HepG2 (cell line): ENCODE measurements around the gene BLVRB.

Experiments used
- CEBPG ChIP-seq: IDR thresholded peaks from 2 replicates; pipeline ENCODE4 v1.6.1; 2016
- CREBL2 ChIP-seq: sonication (generic); formaldehyde crosslinking; IDR thresholded peaks from 2 replicates; pipeline ENCODE4 v1.8.1; 2023; ENCODE audit warnings: missing genetic modification reagents, mild to moderate bottlenecking, borderline replicate concordance
- CTCF ChIP-seq: sonication (generic); formaldehyde crosslinking; IDR thresholded peaks from 2 replicates; pipeline ENCODE4 v1.5.0; 2020; ENCODE audit warnings: mild to moderate bottlenecking, missing genetic modification reagents, moderate library complexity
- EZH2 ChIP-seq: conservative IDR thresholded peaks from 2 replicates; pipeline ENCODE4 v1.6.1; 2012; ENCODE audit warnings: mild to moderate bottlenecking, low read depth, low read length, moderate library complexity
- FOSL1 ChIP-seq: sonication (generic); formaldehyde crosslinking; IDR thresholded peaks from 2 replicates; pipeline ENCODE4 v1.9.0; 2021; ENCODE audit warnings: missing genetic modification reagents, borderline replicate concordance
- IRF9 ChIP-seq: sonication (generic); formaldehyde crosslinking; IDR thresholded peaks from 2 replicates; pipeline ENCODE4 v1.8.0; 2022; ENCODE audit warnings: missing genetic modification reagents, mild to moderate bottlenecking, borderline replicate concordance
- MXD1 ChIP-seq: sonication (generic); formaldehyde crosslinking; IDR thresholded peaks from 2 replicates; pipeline ENCODE4 v1.4.0; 2020; ENCODE audit warnings: mild to moderate bottlenecking, missing genetic modification reagents
- RFXANK ChIP-seq: IDR thresholded peaks from 2 replicates; pipeline ENCODE4 v1.6.1; 2016
- TAF1 ChIP-seq: sonication (generic); formaldehyde crosslinking; IDR thresholded peaks from 2 replicates; pipeline ENCODE4 v1.4.0; 2020; ENCODE audit warnings: missing genetic modification reagents
- TCF7L2 ChIP-seq: IDR thresholded peaks from 2 replicates; pipeline ENCODE4 v1.6.1; 2011; ENCODE audit warnings: mild to moderate bottlenecking, low read depth, low read length, moderate library complexity
- ZFP41 ChIP-seq: sonication (generic); formaldehyde crosslinking; IDR thresholded peaks from 2 replicates; pipeline ENCODE4 v1.4.0; 2020; ENCODE audit warnings: mild to moderate bottlenecking, missing genetic modification reagents, borderline replicate concordance
- ZKSCAN1 ChIP-seq: fragments of 150-350 bp; IDR thresholded peaks from 2 replicates; pipeline ENCODE4 v1.6.1; 2014; ENCODE audit warnings: low read length

- TF ChIP-seq MXD1 (CRISPR knock-in tag) (no peak), ZFP41 (CRISPR knock-in tag) (no peak), CREBL2 (CRISPR knock-in tag) (no peak), RFXANK (no peak), CTCF (no peak), TCF7L2 (no peak), IRF9 (CRISPR knock-in tag) (no peak), EZH2 (no peak), CEBPG (CRISPR knock-in tag) (no peak), ZKSCAN1 (no peak), FOSL1 (CRISPR knock-in tag) (no peak), TAF1 (CRISPR knock-in tag) (no peak)
Observed at GRCh38 chr19:40441719-40442253, 23.8 kb downstream of the BLVRB start.
